Measurements from ENCODE around the gene GSTK1.

- TF ChIP-seq CTCF (IDR thresholded peaks at IDR 0.05; ENCODE audit: low read length) (no peak), EZH2phosphoT487 (IDR thresholded peaks at IDR 0.05; ENCODE audit: low read length) (no peak), EZH2 (optimal IDR thresholded peaks at IDR 0.05; ENCODE audit: low read depth, low read length) (no peak)
Measured at GRCh38 chr7:143265017-143265693, 1.9 kb downstream of the GSTK1 start.

All from MM.1S (cell line).